HG03378 (cell line): ENCODE results near the gene PRRG1.
"Not testable (repeated sequence)": the region's sequence is repeated elsewhere in the genome, so short reads cannot be mapped to it uniquely, and the experiment has no call there.

Experiments used
- ATAC-seq: cut with Tn5 transposase; IDR thresholded peaks from one replicate; pipeline ENCODE4 v1.9.1; 2021; ENCODE audit warnings: mild to moderate bottlenecking, moderate library complexity; ENCODE audit not compliant: unreplicated experiment

PRRG1 gene

DNA sequence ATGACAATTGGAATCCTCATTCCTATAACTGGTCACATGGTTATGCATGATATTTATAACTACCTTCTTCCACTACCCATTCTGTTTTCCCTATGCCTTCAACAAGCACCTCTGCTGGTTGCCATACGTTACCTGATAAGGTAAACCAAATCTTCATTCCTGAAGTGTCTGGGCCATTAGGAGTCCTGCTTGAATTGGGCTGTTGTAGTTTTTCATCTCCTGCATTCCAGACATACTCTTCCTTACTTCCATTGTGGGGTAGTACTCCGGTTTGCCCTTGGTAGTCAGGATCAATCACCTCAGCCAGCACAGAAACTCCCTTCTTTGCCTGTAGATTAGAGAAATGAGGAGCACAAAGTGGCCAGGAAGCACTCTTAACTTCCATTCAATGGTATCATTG, 113.2 kb downstream of the PRRG1 start:
- ATAC-seq = no peak

DNA sequence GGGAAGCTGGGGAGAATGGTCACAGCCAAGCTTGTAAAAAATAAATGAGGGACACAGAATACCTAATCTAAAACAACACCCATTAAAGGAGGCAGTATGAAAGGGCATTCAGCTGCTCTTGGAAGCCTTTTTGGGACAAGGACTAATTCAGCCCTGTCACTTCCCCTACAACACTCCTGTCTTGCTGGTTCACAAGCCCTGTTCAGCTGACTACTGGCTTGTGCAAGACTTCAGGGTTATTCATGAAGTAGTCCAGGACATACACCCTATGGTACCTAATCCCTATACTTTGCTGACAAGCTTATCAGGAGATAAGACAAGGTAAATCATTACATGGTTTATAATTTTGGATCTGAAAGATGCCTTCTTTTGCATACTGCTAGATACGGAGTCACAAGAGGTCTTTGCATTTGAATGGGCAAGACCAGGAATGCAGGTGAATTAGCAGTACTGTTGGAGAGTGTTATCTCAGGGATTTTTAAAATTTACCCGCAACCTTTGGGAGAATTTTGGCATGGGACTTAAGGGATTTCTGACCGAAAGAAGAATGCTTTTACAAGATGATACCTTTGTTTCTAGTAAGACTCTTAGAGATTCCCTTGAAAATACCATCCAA, 119.1 kb downstream of the PRRG1 start:
- ATAC-seq = no peak

DNA sequence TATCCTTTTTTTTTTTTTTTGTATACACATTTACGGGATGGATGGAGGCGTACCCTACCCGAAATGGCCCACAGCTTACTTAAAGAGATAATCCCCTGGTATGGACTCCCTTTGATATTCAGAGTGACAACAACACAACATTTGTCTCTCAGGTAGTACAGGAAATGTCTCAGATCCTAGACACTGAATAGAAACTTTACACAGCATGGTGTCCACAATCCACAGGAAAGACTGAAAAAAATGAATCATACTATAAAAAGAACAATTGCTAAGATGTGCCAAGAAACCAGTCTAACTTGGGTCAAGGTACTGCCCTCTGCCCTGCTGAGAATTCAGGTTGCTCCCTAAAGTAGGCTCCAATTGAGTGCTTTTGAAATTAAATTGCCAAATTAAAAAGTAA, 121.5 kb downstream of the PRRG1 start:
- ATAC-seq = no peak

DNA sequence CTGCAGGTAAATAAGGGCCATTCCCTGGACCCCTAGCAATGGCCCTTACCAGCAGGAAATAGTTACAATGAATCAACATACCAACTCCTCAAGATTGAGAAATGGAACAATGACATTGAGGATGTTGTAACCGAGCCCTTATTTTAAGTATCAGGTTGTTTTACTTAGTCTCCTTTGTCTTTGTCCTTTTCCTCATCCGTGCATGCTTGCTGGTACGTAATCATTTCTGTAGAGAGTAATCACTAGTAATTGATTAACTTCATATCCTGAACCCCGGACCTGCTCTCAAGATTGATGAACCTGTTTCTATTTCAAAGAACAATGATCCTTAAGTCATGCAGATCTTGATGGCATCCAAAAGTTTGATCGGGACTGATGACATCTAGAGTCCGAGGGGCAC, 123.7 kb downstream of the PRRG1 start:
- ATAC-seq = no peak

DNA sequence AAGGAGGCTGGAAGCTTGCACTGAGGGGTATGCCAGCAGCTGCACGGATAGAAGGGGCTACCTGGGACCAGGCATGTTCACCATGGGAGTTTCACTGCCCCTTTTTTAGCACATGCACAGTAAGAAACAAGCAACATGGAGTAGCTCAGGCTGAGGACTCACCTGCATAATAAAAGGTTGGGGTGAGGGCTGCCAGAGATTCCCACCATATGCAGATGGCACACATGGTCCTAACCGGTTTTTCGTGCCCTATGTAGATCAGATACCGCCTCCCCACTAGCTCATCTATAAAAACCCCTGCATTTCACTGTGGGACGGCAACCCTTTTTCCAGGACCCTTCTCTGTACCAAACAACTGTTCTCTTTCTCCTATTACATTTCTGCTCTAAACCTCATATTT, 125.3 kb downstream of the PRRG1 start:
- ATAC-seq = no peak

- no peak for ATAC-seq
Observed at GRCh38 chrX:37476571-37477170, 127.5 kb downstream of the PRRG1 start.

GRCh38 chrX:37484335-37484734, 135.2 kb downstream of the PRRG1 start:
- ATAC-seq = not testable (repeated sequence)

DNA sequence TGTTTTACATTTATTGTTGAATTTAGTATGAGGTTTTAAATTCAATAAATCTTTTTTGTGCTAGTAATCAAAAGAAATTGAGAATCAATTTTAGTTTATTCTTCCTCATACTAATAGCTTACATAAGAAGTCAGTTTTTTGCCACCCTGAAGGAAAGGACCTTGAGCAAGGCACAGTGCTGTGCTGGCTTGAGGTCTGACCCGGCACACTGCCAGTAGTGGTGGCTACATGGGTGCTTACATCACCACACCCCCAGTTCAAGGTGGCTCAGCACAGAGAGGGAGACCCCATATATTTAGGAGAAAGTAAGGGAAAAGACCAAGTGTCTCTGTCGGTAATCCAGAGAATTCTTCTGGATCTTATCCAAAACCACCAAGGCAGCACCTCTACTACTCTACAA, 136.3 kb downstream of the PRRG1 start:
- no peak for ATAC-seq

DNA sequence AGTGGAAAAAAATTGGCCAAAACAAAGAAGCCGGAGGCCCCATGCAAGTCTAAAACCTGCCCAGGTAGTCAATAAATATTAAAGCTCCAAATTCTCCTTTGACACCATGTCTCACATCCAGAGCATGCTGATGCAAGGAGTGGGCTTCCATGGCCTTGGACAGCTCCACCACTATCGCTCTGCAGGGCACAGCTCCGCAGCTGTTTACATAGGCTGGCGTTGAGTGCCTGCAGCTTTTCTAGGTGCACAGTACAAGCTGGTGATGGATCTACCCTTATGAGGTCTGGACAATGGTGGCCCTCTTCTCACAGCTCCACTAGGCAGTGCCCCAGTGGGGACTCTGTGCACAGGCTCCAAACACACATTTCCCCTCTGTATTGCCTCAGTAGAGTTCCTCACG, 138.1 kb downstream of the PRRG1 start:
- ATAC-seq = no peak

DNA sequence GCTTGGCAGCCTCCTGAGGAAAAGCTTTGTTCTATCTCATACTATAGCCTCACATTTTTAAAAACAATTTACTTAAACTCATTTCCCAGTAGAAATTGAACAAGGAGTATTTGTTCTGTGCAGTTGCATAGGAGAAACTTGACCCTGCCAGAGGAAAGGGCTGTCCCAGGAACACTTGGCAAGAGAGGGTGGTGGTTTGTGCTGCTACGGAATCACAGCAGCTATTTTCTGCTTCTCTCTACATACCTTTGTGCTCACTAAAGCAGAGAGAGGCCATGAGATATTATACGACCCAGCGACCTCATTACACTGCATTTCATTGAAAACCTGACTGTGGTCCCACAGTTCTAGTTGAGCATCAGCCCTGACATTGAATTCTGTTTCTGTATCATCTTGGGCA, 139.2 kb downstream of the PRRG1 start:
- ATAC-seq = no peak

- ATAC-seq = no peak
Observed at GRCh38 chrX:37491686-37492085, 142.5 kb downstream of the PRRG1 start.

GRCh38 chrX:37495760-37496159, 146.6 kb downstream of the PRRG1 start:
- not testable (repeated sequence) for ATAC-seq

- not testable (repeated sequence) for ATAC-seq
Observed at GRCh38 chrX:37497126-37497525, 148.0 kb downstream of the PRRG1 start.

GRCh38 chrX:37498323-37498722, 149.2 kb downstream of the PRRG1 start:
- ATAC-seq = not testable (repeated sequence)

DNA sequence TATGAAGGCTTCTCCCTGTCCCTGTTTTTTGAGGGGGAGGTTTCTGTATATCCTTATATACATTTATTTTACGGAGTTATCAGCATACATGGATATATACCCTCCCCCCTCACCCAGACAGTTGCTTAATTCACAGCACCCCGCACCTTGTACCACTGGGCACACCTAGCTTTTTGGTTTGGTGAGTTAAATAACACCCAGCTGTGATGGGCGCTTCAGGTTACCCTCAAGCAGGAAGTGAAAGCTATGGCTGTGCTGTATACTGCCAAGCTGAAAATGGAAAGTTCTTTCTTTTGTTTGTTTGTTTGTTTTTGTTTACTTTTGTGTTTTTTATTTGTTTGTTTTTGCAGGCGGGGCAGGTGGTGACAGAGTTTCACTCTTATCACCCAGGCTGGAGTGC, 150.5 kb downstream of the PRRG1 start:
- not testable (repeated sequence) for ATAC-seq

DNA sequence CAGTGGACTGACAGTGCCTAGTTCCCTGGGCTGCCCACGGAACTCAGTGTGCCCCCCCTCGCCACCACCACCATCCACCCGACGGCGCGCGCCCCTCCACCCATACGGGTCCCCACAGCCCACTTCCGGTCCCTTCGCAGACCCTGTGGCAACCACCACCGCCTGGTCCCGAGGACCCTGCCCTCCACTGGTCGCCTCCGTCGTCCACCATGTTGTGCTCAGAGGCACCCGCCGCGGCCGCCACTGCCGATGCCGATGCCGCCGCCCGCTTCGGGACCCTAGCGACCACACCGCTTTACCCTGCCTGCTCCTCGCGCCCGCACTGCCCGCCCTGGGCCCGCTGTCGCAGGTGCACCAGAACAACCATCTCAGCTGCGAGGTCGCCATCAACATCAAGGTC, 155.8 kb downstream of the PRRG1 start:
- no peak for ATAC-seq
